Measurements from ENCODE around the gene ABCC1.

GRCh38 chr16:15953929-15954813, 4.8 kb downstream of the ABCC1 start:
- no peak for TF ChIP-seq CTCF (IDR thresholded peaks at IDR 0.05)
- TF ChIP-seq POLR2A (IDR thresholded peaks at IDR 0.05): no peak
